Neural progenitor cell (in vitro differentiated cells): ENCODE measurements around the gene KRTAP4-4. TPM values are rescaled to one million over a fixed set of nuclear protein-coding genes. Genes with fewer than 3 reads are reported as not detected.
"Not testable (repeated sequence)": the region's sequence is repeated elsewhere in the genome, so short reads cannot be mapped to it uniquely, and the experiment has no call there.

Source experiments
- DNase-seq: peaks from one replicate; pipeline ENCODE4 v3.0.0-alpha.2; 2016; ENCODE audit warnings: low spot score
- H2AFZ ChIP-seq: fragments of 200-600 bp; sonication (generic); replicated peaks from 2 replicates; pipeline ENCODE4 v1.6.1; 2016; ENCODE audit warnings: antibody characterized with exemption
- H3F3A ChIP-seq: fragments of 200-600 bp; sonication (generic); 2 replicates; pipeline ENCODE4 v1.6.1; 2016; ENCODE audit warnings: antibody characterized with exemption, low read depth
- H3K27ac ChIP-seq: fragments of 200-600 bp; sonication (generic); 2 replicates; pipeline ENCODE4 v1.5.1; 2016; ENCODE audit warnings: mild to moderate bottlenecking
- H3K27me3 ChIP-seq: fragments of 200-600 bp; sonication (generic); 2 replicates; pipeline ENCODE4 v1.6.1; 2016; ENCODE audit warnings: mild to moderate bottlenecking, moderate library complexity
- H3K36me3 ChIP-seq: fragments of 200-600 bp; sonication (generic); 2 replicates; pipeline ENCODE4 v1.5.1; 2016
- H3K4me1 ChIP-seq: fragments of 200-600 bp; sonication (generic); 2 replicates; pipeline ENCODE4 v1.6.1; 2016; ENCODE audit warnings: mixed run types
- H3K4me2 ChIP-seq: fragments of 200-600 bp; sonication (generic); 2 replicates; pipeline ENCODE4 v1.6.1; 2016
- H3K4me3 ChIP-seq: fragments of 200-600 bp; sonication (generic); 2 replicates; pipeline ENCODE4 v1.5.1; 2016
- H3K79me2 ChIP-seq: fragments of 200-600 bp; sonication (generic); 2 replicates; pipeline ENCODE4 v1.6.1; 2016; ENCODE audit warnings: low read depth
- H3K9ac ChIP-seq: fragments of 200-600 bp; sonication (generic); 2 replicates; pipeline ENCODE4 v1.6.1; 2016
- H3K9me3 ChIP-seq: fragments of 200-600 bp; sonication (generic); 2 replicates; pipeline ENCODE4 v1.5.1; 2016; ENCODE audit warnings: low read depth
- H4K20me1 ChIP-seq: fragments of 200-600 bp; sonication (generic); 2 replicates; pipeline ENCODE4 v1.6.1; 2016; ENCODE audit warnings: low read depth
- H3K27ac Mint-ChIP-seq: 3 replicates; pipeline ENCODE4 v1.8.0; 2021; ENCODE audit warnings: mixed read lengths
- H3K27me3 Mint-ChIP-seq: 2 replicates; pipeline ENCODE4 v1.8.0; 2022; ENCODE audit warnings: low read depth, mild to moderate bottlenecking, inconsistent platforms, moderate library complexity, mixed read lengths; ENCODE audit not compliant: insufficient read depth
- H3K36me3 Mint-ChIP-seq: 3 replicates; pipeline ENCODE4 v1.8.0; 2021; ENCODE audit warnings: mixed read lengths
- H3K4me1 Mint-ChIP-seq: 3 replicates; pipeline ENCODE4 v1.8.0; 2021; ENCODE audit warnings: mixed read lengths
- H3K4me3 Mint-ChIP-seq: 3 replicates; pipeline ENCODE4 v1.8.0; 2021; ENCODE audit warnings: mild to moderate bottlenecking, moderate library complexity, mixed read lengths
- H3K9me3 Mint-ChIP-seq: 3 replicates; pipeline ENCODE4 v1.8.0; 2020; ENCODE audit warnings: mixed read lengths
- CTCF ChIP-seq: fragments of 200-600 bp; sonication (generic); IDR thresholded peaks from 2 replicates; pipeline ENCODE4 v1.5.1; 2017; ENCODE audit warnings: antibody characterized with exemption, mild to moderate bottlenecking
- EZH2 ChIP-seq: fragments of 200-600 bp; sonication (generic); IDR thresholded peaks from 2 replicates; pipeline ENCODE4 v1.6.1; 2017; ENCODE audit warnings: antibody characterized with exemption, mild to moderate bottlenecking, moderate library complexity
- EZH2phosphoT487 ChIP-seq: fragments of 200-600 bp; sonication (generic); IDR thresholded peaks from 2 replicates; pipeline ENCODE4 v1.6.1; 2017; ENCODE audit warnings: antibody characterized with exemption
- total RNA-seq: library from RNA; depleted of rRNA; stranded (reverse); fragments of >200 nt; gene quantifications from 2 replicates; pipeline ENCODE4 v1.2.3, GENCODE V29; 2015; ENCODE audit warnings: low replicate concordance

KRTAP4-4 gene
- total RNA-seq, 1 donor from 2014 or later, result not detected

GRCh38 chr17:41121742-41122141 is 38.8 kb downstream of the KRTAP4-4 start:
- H3K4me1 ChIP-seq, result no peaks in the 10 kb centered on the region
- Mint-ChIP-seq H3K4me1 (peaks cover 5% of the 10 kb centered on the region), H3K9me3 (no peaks in the 10 kb centered on the region), H3K27ac (no peak overlapping the region), H3K4me3 (no peak overlapping the region), H3K27me3 (peaks cover 5% of the 10 kb centered on the region), H3K36me3 (no peaks in the 10 kb centered on the region)
- H2AFZ ChIP-seq, result no peak overlapping the region
- no peaks in the 10 kb centered on the region for H3K27me3 ChIP-seq
- H4K20me1 ChIP-seq, result no peaks in the 10 kb centered on the region
- H3K79me2 ChIP-seq, result no peaks in the 10 kb centered on the region
- no peak for TF ChIP-seq EZH2phosphoT487
- no peak for TF ChIP-seq EZH2
- TF ChIP-seq CTCF, result no peak
- no peaks in the 10 kb centered on the region for H3K36me3 ChIP-seq
- H3K4me2 ChIP-seq, result no peak overlapping the region
- H3F3A ChIP-seq, result no peaks in the 10 kb centered on the region
- no peaks in the 10 kb centered on the region for H3K9me3 ChIP-seq
- no peak for DNase-seq
- H3K27ac ChIP-seq, result no peak overlapping the region
- H3K9ac ChIP-seq, result no peak overlapping the region
- H3K4me3 ChIP-seq, result no peak overlapping the region

- H3K4me3 ChIP-seq, H3K36me3 ChIP-seq, H3K36me3 Mint-ChIP-seq, H3K4me2 ChIP-seq, H3K27me3 ChIP-seq, H2AFZ ChIP-seq, H4K20me1 ChIP-seq, H3K4me1 Mint-ChIP-seq, H3K27ac ChIP-seq, DNase-seq, H3K4me1 ChIP-seq, H3K27me3 Mint-ChIP-seq, H3K79me2 ChIP-seq, H3K9ac ChIP-seq, H3F3A ChIP-seq, H3K9me3 ChIP-seq, H3K27ac Mint-ChIP-seq, H3K9me3 Mint-ChIP-seq, H3K4me3 Mint-ChIP-seq: not testable (repeated sequence)
Measured at GRCh38 chr17:41119696-41120690, 40.6 kb downstream of the KRTAP4-4 start.

- Histone ChIP-seq H3K36me3 (no peaks in the 10 kb centered on the region), H3K9ac (no peak overlapping the region), H2AFZ (no peak overlapping the region), H3K4me1 (no peaks in the 10 kb centered on the region), H3F3A (no peaks in the 10 kb centered on the region), H3K27ac (no peak overlapping the region), H3K79me2 (no peaks in the 10 kb centered on the region), H3K9me3 (no peaks in the 10 kb centered on the region), H3K4me3 (no peak overlapping the region), H3K27me3 (no peaks in the 10 kb centered on the region), H4K20me1 (no peaks in the 10 kb centered on the region), H3K4me2 (no peak overlapping the region)
- Mint-ChIP-seq H3K4me3 (no peak overlapping the region), H3K36me3 (no peaks in the 10 kb centered on the region), H3K9me3 (peaks cover 5% of the 10 kb centered on the region), H3K27me3 (peaks cover 5% of the 10 kb centered on the region), H3K27ac (no peak overlapping the region), H3K4me1 (peaks cover 5% of the 10 kb centered on the region)
- TF ChIP-seq EZH2phosphoT487 (no peak), EZH2 (no peak), CTCF (no peak)
- no peak for DNase-seq
Measured at GRCh38 chr17:41118721-41119120, 41.8 kb downstream of the KRTAP4-4 start.

GRCh38 chr17:41117846-41118386 is 42.6 kb downstream of the KRTAP4-4 start, which contains the start of gene KRTAP4-11:
Gene KRTAP4-11, minus strand, starts transcription at chr17:41118373. Its CDS starts 58 bp downstream, at chr17:41118315.
- H3K9me3 ChIP-seq, H3K4me3 Mint-ChIP-seq, H4K20me1 ChIP-seq, H3K9me3 Mint-ChIP-seq, H3K4me1 Mint-ChIP-seq, H3K79me2 ChIP-seq, H3K27me3 Mint-ChIP-seq, H3K36me3 Mint-ChIP-seq, H2AFZ ChIP-seq, H3F3A ChIP-seq, H3K27me3 ChIP-seq, H3K4me1 ChIP-seq, H3K4me3 ChIP-seq, H3K36me3 ChIP-seq, H3K27ac ChIP-seq, DNase-seq, H3K9ac ChIP-seq, H3K4me2 ChIP-seq: not testable (repeated sequence)
- peak within 1 kb of the TSS; percentile 5 for H3K27ac Mint-ChIP-seq
